Gastrocnemius medialis (tissue), 4 donors: Measurements from ENCODE around the gene GRAMD2A. TPM values are rescaled to one million over a fixed set of nuclear protein-coding genes. Genes with fewer than 3 reads are reported as not detected.

Experiments used
- ATAC-seq, 2 donors: fragments of 150-250 bp; one replicate each; pipeline ENCODE4 v1.9.1; 2016
- DNase-seq, 2 donors: peaks; one replicate each; pipeline ENCODE4 v3.0.0-alpha.2; 2019
- H3K27ac ChIP-seq, 4 donors: fragments of 200-600 bp; sonication (generic); 1 replicate in 1 of 4; 2 replicates in 3 of 4; pipeline ENCODE4 v1.5.1; 2016 to 2018; ENCODE audit warnings: mild to moderate bottlenecking in 2 of 4, moderate library complexity in 1 of 4
- H3K27me3 ChIP-seq, 3 donors: fragments of 200-600 bp; sonication (generic) in 2 of 3; 1 replicate in 1 of 3; 2 replicates in 2 of 3; pipeline versions ENCODE4 v1.5.1 to v1.6.0; 2016 to 2019; ENCODE audit warnings: mild to moderate bottlenecking in 1 of 3, moderate library complexity in 1 of 3
- H3K36me3 ChIP-seq, 2 donors: fragments of 200-600 bp; sonication (generic) in 1 of 2; one replicate each; pipeline ENCODE4 v1.5.1; 2017 to 2018
- H3K4me1 ChIP-seq, 2 donors: fragments of 200-600 bp; sonication (generic) in 1 of 2; one replicate each; pipeline ENCODE4 v1.5.1; 2016 to 2017; ENCODE audit warnings: mild to moderate bottlenecking in 2 of 2
- H3K4me3 ChIP-seq, 4 donors: fragments of 200-600 bp; sonication (generic) in 3 of 4; 1 replicate in 1 of 4; 2 replicates in 3 of 4; pipeline ENCODE4 v1.5.1; 2016 to 2019; ENCODE audit warnings: mild to moderate bottlenecking in 2 of 4
- H3K9me3 ChIP-seq, 3 donors: fragments of 200-600 bp; sonication (generic) in 2 of 3; 1 replicate in 1 of 3; 2 replicates in 2 of 3; pipeline ENCODE4 v1.5.1; 2016 to 2019
- CTCF ChIP-seq, 5 experiments: fragments of 450-650 bp in 3 of 5; fragments of 200-600 bp in 2 of 5; sonication (generic) in 2 of 5; IDR thresholded peaks in 4 of 5; conservative IDR thresholded peaks in 1 of 5; 1 replicate in 4 of 5; 2 replicates in 1 of 5; pipeline ENCODE4 v1.5.1; 2016 to 2019; ENCODE audit warnings: antibody characterized with exemption in 5 of 5, mild to moderate bottlenecking in 3 of 5, moderate library complexity in 3 of 5
- POLR2A ChIP-seq, 2 donors: fragments of 450-650 bp; IDR thresholded peaks; one replicate each; pipeline ENCODE4 v1.6.1; 2017; ENCODE audit warnings: antibody characterized with exemption in 2 of 2, mild to moderate bottlenecking in 2 of 2, moderate library complexity in 2 of 2
- in situ Hi-C, 4 donors: fragments of 200-750 bp; cut with MboI; loops; one replicate each; pipeline versions ENCODE4 v1.15.0 to v1.8.0; 2017; ENCODE audit warnings: low sequenced_read_pairs in 4 of 4
- intact Hi-C: fragments of 100-400 bp; cut with DNase I; formaldehyde crosslinking; loops from one replicate; pipeline ENCODE4 v1.15.1; 2023; ENCODE audit warnings: low total_unique reads
- total RNA-seq, 4 donors: library from RNA; depleted of rRNA; stranded (reverse); fragments of >200 nt; gene quantifications; one replicate each; pipeline versions ENCODE4 v1.1.0 to v1.2.3, GENCODE V29; 2016

The GRAMD2A gene
- total RNA-seq, 4 donors from 2014 or later, result not detected

GRCh38 chr15:72229947-72230196, 32.3 kb upstream of the GRAMD2A start:
- Histone ChIP-seq H3K27me3 (no peaks in the 10 kb centered on the region), H3K27ac (peak overlapping the region; percentile 96 to 99 (median 98)), H3K9me3 (no peaks in the 10 kb centered on the region), H3K36me3 (no peaks in the 10 kb centered on the region), H3K4me3 (peak overlapping the region; percentile 68 to 96 (median 80)), H3K4me1 (peaks cover 44 to 57% of the 10 kb centered on the region in 2 donors)
- ATAC-seq (peak in 1 of 2 donors; percentile 1), DNase-seq (no peak)
- intact Hi-C loops (loop anchor here (2.0 kb wide), 1 partner anchor 111 kb away; the partner anchor contains the start of genes MYO9A and SENP8), in situ Hi-C loops (no loop called here)
- TF ChIP-seq POLR2A (IDR thresholded peaks at IDR 0.05) (no peak), CTCF (IDR thresholded peaks at IDR 0.05 in 4 of 5, conservative IDR thresholded peaks at IDR 0.05 in 1 of 5) (no peak)

- no peaks in the 10 kb centered on the region for H3K36me3 ChIP-seq
- no peaks in the 10 kb centered on the region for H3K9me3 ChIP-seq
- ATAC-seq, result no peak
- peaks cover 46 to 60% of the 10 kb centered on the region in 2 donors for H3K4me1 ChIP-seq
- TF ChIP-seq POLR2A (IDR thresholded peaks at IDR 0.05), result no peak
- TF ChIP-seq CTCF (IDR thresholded peaks at IDR 0.05 in 4 of 5, conservative IDR thresholded peaks at IDR 0.05 in 1 of 5), result no peak
- intact Hi-C loops (no loop called here), in situ Hi-C loops (no loop called here)
- peak overlapping the region; percentile 68 to 96 (median 80) for H3K4me3 ChIP-seq
- H3K27ac ChIP-seq, result peak overlapping the region; percentile 96 to 99 (median 98)
- no peaks in the 10 kb centered on the region for H3K27me3 ChIP-seq
- no peak for DNase-seq
Measured at GRCh38 chr15:72229076-72229946, 31.7 kb upstream of the GRAMD2A start.

GRCh38 chr15:72227720-72228119, 30.1 kb upstream of the GRAMD2A start:
- in situ Hi-C loops (no loop called here), intact Hi-C loops (no loop called here)
- Histone ChIP-seq H3K27me3 (no peaks in the 10 kb centered on the region), H3K4me1 (peaks cover 61 to 76% of the 10 kb centered on the region in 2 donors), H3K4me3 (peak overlapping the region in 3 of 4 donors; percentile 11 to 83 (median 68)), H3K36me3 (no peaks in the 10 kb centered on the region), H3K9me3 (no peaks in the 10 kb centered on the region), H3K27ac (peak overlapping the region; percentile 96 to 99 (median 98))
- DNase-seq (no peak), ATAC-seq (no peak)
- TF ChIP-seq CTCF (IDR thresholded peaks at IDR 0.05 in 4 of 5, conservative IDR thresholded peaks at IDR 0.05 in 1 of 5), result no peak
- no peak for TF ChIP-seq POLR2A (IDR thresholded peaks at IDR 0.05)

GRCh38 chr15:72227192-72227586, 29.6 kb upstream of the GRAMD2A start:
- in situ Hi-C loops, result no loop called here
- Histone ChIP-seq H3K36me3 (no peaks in the 10 kb centered on the region), H3K4me1 (peaks cover 67 to 76% of the 10 kb centered on the region in 2 donors), H3K9me3 (no peaks in the 10 kb centered on the region), H3K27me3 (no peaks in the 10 kb centered on the region), H3K4me3 (peak overlapping the region in 1 of 4 donors; percentile 28), H3K27ac (peak overlapping the region; percentile 96 to 99 (median 98))
- intact Hi-C loops, result no loop called here
- no peak for ATAC-seq
- TF ChIP-seq POLR2A (IDR thresholded peaks at IDR 0.05) (no peak), CTCF (IDR thresholded peaks at IDR 0.05 in 4 of 5, conservative IDR thresholded peaks at IDR 0.05 in 1 of 5) (no peak)
- peak in 1 of 2 donors; percentile 68 for DNase-seq
